Erythroblast (primary cell): ENCODE measurements around the gene NDN.

Source experiments
- DNase-seq, 2 experiments: peaks; one replicate each; lab custom pipeline; 2025; lab: John Stamatoyannopoulos, UW
- GATA1 ChIP-seq: IDR thresholded peaks from 2 replicates; pipeline ENCODE4 v1.6.1; 2011; ENCODE audit warnings: low read depth, mild to moderate bottlenecking, control low read depth, low read length, moderate library complexity
- POLR2A ChIP-seq: IDR thresholded peaks from 2 replicates; pipeline ENCODE4 v1.6.1; 2011; ENCODE audit warnings: mild to moderate bottlenecking, low read length

The NDN gene

GRCh38 chr15:23647001-23647295 is 40.2 kb downstream of the NDN start:
- no peak for DNase-seq
- TF ChIP-seq POLR2A (no peak), GATA1 (no peak)

DNA sequence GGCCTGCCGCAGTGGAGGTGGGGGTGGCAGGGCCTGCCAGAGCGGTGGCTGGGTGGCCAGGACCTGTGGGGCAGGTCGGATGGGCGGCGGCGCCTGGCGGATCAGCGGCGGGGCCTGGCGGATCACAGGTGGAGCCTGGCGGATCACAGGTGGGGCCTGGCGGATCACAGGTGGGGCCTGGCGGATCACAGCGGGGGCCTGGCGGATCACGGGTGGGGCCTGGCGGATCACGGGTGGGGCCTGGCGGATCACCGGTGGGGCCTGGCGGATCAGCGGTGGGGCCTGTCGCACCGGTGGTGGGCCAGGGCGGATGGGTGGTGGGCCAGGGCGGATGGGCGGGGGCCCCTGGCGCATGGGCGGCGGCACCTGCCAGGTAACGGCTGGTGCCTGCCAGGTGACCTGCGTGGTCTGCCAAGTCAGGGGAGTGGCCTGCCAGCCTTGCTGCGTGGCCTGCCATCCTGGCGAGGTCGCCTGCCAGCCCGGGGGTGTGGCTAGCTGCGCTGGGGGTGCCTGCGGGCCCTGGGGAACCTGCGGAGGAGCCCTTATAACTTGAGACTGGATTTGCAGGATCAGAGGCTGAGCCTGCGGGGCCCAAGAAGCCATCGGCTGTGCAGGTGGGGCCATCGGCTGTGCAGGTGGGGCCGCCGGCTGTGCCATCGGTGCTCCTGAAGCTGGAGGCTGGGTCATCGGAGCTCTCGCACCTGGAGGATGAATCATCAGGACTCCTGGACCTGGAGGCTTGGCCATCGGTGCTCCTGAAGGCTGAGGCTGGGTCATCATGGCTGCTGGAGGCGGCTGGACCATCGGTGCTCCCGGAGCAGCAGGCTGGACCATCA is 40.7 kb downstream of the NDN start:
- no peak for DNase-seq

GRCh38 chr15:23645371-23646164 is 41.5 kb downstream of the NDN start:
- no peak for DNase-seq
- TF ChIP-seq GATA1 = no peak

More for the DNA sequence above, 40.7 kb downstream of the NDN start:
- TF ChIP-seq POLR2A = no peak
- no peak for TF ChIP-seq GATA1

DNA sequence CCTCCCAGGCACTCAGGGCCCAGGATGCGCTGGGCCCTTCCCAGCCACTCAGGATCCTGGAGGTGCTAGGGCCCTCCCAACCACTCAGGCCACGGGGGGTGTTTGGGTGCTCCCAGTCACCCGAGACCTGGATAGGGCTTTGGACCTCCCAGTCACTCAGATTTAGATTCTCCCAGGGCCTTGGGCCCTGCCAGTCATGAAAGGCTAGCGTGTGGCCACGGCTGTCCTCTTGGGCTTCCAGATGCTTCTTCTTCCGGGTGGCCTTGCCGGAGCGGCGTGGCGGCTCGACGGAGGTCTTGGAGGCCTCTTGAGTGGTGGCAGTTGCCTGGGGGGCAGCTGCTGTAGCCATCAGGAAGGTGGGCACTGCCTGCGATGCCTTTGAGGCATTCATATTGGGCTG is 42.3 kb downstream of the NDN start:
- DNase-seq = no peak
- TF ChIP-seq POLR2A (no peak), GATA1 (no peak)

- TF ChIP-seq GATA1 (no peak), POLR2A (no peak)
- peak; percentile 37 to 63 for DNase-seq
These were observed 44.6 kb downstream of the NDN start for GRCh38 chr15:23642413-23643044.
